GM19023 (cell line): ENCODE data around the gene ITGAX.
"Not testable (repeated sequence)": the region's sequence is repeated elsewhere in the genome, so short reads cannot be mapped to it uniquely, and the experiment has no call there.

Experiments used
- ATAC-seq: cut with Tn5 transposase; IDR thresholded peaks from one replicate; pipeline ENCODE4 v1.9.1; 2021; ENCODE audit warnings: mild to moderate bottlenecking, moderate library complexity; ENCODE audit not compliant: unreplicated experiment

ITGAX gene

GRCh38 chr16:31404353-31405064, 49.5 kb downstream of the ITGAX start:
- no peak for ATAC-seq

DNA sequence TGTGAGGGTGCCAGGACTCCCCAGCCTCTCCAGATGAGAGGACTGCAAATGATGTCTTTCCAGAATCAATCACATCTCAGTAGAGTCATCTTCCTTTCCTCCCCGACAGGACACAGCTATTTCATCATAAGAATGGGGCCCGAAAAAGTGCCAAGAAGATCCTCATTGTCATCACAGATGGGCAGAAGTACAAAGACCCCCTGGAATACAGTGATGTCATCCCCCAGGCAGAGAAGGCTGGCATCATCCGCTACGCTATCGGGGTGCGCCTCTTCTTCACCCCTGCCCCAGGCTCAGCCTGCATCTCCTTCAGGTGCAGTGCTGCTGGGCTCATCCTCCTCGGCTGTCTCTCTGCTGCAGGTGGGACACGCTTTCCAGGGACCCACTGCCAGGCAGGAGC, 52.4 kb downstream of the ITGAX start:
- ATAC-seq = no peak

DNA sequence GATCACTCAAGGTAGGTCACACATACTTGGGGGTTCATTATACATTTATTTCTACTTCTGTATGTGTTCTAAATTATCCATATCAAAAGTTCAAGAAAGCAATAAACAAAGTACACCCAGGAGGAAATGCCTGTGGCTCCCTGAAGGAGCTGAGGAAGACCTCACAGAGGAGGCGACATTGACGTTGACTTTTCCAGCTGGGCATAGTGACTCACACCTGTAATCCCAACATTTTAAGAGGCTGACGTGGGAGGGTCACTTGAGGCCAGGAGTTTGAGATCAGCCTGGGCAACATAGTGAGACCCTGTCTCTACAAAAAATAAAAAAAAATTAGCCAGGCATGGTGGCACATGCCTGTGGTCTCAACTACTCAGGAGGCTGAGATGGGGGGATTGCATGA, 54.5 kb downstream of the ITGAX start:
- no peak for ATAC-seq

DNA sequence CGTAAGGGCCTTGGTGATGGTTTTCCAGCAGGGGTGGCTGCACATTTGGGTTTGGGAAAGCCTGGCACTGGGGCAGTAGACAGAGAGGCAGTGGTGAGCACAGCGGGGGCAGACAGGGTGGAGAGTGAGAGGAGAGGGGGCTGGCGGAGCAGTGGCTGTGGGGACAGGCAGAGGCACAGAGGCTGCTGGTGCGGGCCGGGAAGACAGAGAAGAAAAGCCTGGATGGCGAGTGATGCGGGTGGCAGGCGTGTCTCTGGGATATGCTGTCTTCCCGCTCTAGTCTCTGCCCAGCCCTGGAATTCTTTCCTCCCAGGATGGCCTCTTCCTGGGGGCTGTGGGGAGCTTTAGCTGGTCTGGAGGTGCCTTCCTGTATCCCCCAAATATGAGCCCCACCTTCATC, 55.1 kb downstream of the ITGAX start:
- no peak for ATAC-seq

DNA sequence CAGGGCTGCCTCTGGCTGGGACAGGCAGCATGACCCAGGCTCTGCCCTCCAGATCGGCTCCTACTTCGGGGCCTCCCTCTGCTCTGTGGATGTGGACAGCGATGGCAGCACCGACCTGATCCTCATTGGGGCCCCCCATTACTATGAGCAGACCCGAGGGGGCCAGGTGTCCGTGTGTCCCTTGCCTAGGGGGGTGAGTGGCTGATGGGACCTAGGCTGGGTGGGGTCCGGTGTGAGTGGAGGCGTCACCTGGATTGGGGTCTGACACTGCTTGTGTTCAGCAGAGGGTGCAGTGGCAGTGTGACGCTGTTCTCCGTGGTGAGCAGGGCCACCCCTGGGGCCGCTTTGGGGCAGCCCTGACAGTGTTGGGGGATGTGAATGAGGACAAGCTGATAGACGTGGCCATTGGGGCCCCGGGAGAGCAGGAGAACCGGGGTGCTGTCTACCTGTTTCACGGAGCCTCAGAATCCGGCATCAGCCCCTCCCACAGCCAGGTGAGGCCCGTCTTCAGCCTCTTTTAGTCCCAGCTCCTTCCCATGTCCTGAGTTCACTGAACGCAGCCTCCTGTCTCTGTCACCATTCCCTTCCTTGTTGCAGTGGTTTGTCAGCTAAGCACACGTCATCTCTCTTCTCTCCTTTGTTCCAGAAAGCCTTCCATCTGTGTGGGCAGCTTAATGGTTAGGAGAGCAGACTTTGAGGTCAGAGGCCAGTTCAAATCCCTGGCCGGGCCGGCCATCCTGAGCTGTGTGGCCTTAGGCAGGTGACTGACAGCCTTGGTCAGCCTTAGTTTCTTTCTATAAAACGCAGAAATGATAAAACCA, 56.3 kb downstream of the ITGAX start:
- ATAC-seq = no peak

GRCh38 chr16:31412750-31413149, 57.8 kb downstream of the ITGAX start:
- no peak for ATAC-seq

DNA sequence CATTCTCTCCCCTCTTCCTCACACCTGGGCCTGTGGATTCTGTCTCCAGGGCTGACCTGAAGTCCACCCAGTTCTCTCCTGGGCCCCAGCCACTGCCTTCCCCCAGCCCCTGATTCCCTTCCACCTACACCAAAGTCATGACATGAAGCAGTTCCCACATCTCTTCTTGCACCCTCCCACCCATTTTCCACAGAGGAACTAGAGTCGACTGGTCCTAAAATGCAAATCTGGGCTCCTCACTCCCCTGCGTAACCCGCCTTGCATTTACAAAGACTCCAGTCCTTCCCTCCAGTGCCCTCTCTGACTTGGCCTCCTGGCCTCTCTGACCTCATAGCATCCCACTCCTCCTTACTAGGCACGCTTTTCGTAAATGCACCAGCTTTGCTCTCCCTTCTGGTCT, 58.4 kb downstream of the ITGAX start:
- no peak for ATAC-seq

DNA sequence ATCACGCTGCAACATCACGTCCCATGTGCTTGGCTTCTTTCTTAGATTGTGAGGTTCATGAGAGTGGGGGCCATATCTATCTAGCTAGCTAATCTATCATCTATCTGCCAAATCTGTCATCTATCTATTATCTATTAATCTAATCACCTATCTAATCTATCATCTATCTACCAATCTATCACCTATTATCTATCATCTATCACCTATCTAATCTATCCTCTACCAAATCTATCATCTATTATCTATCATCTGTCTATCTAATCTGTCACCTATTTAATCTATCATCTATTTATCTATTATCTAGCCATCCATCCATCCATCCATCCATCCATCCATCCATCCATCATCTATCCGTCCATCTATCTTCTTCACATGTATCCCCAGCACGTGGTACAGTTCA, 59.0 kb downstream of the ITGAX start:
- no peak for ATAC-seq

- no peak for ATAC-seq
These were observed 59.7 kb downstream of the ITGAX start for GRCh38 chr16:31414706-31415105.

DNA sequence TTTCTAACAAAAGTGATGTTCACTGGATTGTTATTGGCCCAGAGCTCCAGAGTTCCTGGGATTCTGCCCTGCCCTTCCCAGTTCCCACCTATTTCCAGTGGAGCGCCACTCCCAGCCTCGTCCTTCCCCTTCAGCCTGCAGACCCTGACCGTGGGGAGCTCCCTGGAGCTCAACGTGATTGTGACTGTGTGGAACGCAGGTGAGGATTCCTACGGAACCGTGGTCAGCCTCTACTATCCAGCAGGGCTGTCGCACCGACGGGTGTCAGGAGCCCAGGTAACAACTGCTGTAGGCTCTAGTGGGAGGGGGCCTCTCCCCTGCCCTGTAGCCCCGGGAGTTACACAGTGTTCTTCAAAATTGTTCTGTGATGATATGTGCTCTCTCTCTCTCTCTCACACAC, 61.4 kb downstream of the ITGAX start:
- ATAC-seq = no peak

DNA sequence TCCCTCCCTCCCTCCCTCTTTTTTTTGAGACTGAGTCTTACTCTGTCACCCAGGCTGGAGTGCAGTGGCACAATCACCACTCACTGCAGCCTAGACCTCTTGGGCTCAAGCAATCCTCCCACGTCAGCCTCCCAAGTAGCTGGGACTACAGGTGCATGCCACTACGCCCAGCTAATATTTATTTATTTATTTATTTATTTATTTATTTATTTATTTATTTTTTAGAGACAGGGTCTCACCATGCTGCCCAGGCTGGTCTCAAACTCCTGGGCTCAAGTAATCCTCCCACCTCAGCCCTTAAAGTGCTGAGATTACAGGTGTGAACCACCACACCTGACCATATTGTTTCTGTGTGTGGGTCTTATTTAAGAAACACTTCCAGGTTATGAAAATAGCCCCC, 62.1 kb downstream of the ITGAX start:
- not testable (repeated sequence) for ATAC-seq

DNA sequence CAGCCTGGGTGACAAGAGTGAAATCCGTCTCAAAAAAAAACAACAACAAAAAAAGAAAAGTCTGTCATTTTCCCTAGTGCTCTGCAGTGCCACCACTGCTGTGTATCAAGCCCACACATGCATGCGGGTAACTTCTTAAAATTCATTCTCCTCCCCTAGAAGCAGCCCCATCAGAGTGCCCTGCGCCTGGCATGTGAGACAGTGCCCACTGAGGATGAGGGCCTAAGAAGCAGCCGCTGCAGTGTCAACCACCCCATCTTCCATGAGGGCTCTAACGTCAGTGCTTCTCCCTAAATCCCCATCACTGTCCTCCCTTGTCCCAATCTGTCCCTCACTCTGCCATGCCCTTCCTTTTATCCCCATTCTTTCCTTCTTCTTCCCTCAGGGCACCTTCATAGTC, 62.9 kb downstream of the ITGAX start:
- ATAC-seq = no peak

- no peak for ATAC-seq
These were observed 65.1 kb downstream of the ITGAX start for GRCh38 chr16:31420037-31420436.

DNA sequence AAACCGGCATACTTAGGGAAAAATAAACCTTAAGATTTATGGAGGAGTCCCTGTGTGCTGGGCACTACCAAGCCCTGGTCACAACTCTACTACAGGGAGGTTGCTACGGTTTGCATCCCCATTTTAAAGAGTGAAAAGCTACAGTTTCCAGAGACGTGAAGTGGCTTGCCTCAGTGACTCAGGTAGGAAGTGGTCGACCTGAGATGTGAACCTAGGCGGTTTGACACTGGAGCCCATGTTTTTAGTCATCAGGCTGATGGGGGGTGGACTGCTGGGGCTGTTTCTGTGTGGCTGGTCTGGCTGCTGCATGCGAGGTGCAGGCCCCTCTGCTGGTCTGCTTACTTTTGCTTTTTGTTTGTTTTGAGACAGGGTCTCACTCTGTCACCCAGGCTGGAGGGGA, 66.6 kb downstream of the ITGAX start:
- no peak for ATAC-seq

DNA sequence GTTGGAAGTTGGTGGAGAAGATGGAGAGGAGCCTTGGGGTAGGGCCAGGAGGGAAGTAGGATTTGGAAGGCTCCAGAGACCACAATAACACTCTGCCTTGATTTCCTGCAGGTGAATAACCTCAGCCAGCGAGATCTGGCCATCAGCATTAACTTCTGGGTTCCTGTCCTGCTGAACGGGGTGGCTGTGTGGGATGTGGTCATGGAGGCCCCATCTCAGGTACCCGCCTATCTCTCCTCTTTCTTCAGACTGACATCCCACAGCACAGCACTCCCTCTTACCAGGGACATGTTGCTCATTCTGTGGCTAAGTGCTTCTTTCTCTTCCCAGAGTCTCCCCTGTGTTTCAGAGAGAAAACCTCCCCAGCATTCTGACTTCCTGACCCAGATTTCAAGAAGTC, 68.3 kb downstream of the ITGAX start:
- no peak for ATAC-seq

DNA sequence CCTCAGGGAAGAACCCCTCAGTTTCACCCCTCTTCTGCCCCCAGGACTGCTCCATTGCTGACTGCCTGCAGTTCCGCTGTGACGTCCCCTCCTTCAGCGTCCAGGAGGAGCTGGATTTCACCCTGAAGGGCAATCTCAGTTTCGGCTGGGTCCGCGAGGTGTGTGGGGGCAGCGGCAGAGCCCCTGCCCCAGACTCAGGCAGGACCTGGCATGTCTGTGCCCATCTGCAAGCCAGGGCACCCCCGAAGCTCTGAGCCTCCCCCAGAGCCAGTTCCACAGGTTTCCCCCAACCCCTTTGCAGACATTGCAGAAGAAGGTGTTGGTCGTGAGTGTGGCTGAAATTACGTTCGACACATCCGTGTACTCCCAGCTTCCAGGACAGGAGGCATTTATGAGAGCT, 68.8 kb downstream of the ITGAX start:
- ATAC-seq = no peak

DNA sequence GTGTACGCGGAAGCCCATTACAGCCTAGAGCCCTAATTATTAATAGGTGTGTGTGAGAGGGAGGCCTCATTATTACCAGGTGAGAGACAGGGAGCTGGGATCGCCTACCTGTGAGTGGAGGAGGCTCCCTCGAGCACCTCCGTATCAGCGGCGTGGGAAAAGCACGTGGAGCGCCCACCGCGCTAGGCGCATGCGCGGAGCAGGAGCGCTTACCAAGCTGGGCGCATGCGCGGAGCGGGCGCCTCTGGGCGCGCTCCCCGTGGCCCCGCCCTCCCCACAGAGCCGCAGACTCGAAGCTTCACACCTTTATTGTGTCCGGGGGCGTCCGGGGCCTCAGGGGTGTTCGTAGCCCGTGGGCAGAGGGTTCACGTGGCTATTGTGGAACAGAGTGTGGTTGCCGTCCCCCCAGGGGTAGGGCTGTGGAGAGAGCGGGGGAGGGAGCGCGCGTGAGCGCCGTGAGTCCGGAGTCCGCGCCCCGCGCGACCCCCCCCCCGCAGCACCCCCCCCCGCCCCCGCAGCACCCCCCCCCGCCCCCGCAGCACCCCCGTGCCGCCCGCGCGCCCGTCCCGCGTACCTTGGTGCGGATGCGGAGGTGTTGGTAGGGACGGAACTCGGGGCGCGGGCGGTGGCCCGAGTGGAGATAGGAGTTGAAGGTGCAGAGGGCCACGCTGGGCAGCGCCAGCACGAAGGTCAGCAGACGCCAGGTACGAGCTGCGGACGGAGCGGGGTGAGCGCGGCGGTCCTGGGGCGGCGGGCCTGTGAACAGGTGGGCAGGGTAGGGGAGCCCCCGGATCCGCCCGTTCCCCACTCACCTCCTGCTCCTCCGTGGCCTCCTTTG, 72.7 kb downstream of the ITGAX start:
- ATAC-seq = no peak

DNA sequence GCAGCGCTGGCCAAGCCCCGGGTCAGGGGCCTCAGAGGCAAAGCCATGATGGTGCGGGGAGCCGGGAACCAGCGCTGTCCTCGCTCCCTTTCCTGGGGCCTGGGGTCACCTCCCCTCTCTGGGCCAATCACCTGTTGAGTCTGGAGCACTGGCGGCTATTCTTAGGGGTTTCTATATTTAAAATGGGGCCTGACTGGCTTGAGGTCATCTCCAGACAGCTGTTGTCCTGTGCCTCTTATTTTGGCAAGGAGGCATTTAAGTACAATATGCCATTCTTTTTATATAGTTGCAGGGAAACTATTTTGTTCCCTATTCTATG, 73.3 kb downstream of the ITGAX start, which contains the start of gene COX6A2:
TSS of gene COX6A2 (minus strand) at position 82 of the 319 bp plus-strand sequence. CDS start at position 47, 35 bp downstream.
- no peak for ATAC-seq

DNA sequence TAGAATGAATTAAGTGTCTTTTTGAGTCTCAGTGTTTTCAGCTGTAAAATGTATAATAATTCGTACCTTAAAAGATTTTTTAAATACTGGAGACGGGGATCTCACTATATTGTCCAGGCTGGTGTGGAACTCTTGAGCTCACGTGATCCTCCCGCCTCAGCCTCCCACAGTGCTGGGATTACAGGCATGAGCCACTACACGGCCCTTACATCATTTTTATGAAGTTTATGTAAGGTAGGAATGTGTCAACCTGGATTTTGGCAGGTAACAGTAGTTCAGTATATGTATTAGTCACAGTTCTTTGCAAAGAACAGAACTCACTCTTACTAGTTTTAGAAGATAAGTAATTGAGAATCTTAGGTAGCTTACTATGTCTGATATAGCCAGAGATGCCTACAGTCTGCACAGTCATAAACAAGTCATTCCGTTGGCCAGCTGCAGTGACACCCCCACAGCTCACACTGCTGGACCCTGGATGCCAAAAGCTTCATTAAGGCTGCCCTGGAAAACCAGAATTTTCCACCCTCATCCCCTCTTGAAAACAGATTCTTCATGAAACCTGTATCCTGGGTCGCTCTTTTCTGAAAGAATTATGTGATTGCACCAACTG, 73.8 kb downstream of the ITGAX start:
- no peak for ATAC-seq

- ATAC-seq = no peak
These were observed 74.3 kb downstream of the ITGAX start for GRCh38 chr16:31429314-31429713.

GRCh38 chr16:31429796-31430195, 74.8 kb downstream of the ITGAX start:
- ATAC-seq = no peak
